Osteoblast (primary cell): ENCODE results near the gene RIC1. TPM values are rescaled to one million over a fixed set of nuclear protein-coding genes. Genes with fewer than 3 reads are reported as not detected.

ENCODE experiments used
- DNase-seq: peaks from one replicate; pipeline ENCODE4 v3.0.0; 2011; ENCODE audit warnings: low spot score, mixed read lengths; ENCODE audit not compliant: insufficient read length; ENCODE audit errors: missing footprints
- H2AFZ ChIP-seq: 2 replicates; pipeline ENCODE4 v1.6.0; 2011; ENCODE audit warnings: mild to moderate bottlenecking, low read length
- H3K27ac ChIP-seq: 2 replicates; pipeline ENCODE4 v1.5.1; 2011; ENCODE audit warnings: mild to moderate bottlenecking, low read depth, low read length, moderate library complexity
- H3K27me3 ChIP-seq: 2 replicates; pipeline ENCODE4 v1.6.0; 2012; ENCODE audit warnings: mild to moderate bottlenecking, control low read depth, inconsistent platforms, low read length, moderate library complexity; ENCODE audit not compliant: insufficient read depth
- H3K36me3 ChIP-seq: 2 replicates; pipeline ENCODE4 v1.5.1; 2011; ENCODE audit warnings: mild to moderate bottlenecking, low read length, control low read depth, moderate library complexity; ENCODE audit not compliant: insufficient read depth
- H3K4me1 ChIP-seq: 2 replicates; pipeline ENCODE4 v1.5.1; 2011; ENCODE audit warnings: mild to moderate bottlenecking, low read length, control low read depth, moderate library complexity; ENCODE audit not compliant: insufficient read depth
- H3K4me2 ChIP-seq: 2 replicates; pipeline ENCODE4 v1.6.0; 2011; ENCODE audit warnings: mild to moderate bottlenecking, low read length; ENCODE audit not compliant: insufficient read depth
- H3K4me3 ChIP-seq: fragments of 200-600 bp; sonication (generic); 3 replicates; pipeline ENCODE4 v1.5.1; 2012; ENCODE audit warnings: mild to moderate bottlenecking, low read length, inconsistent platforms; ENCODE audit not compliant: insufficient read depth
- H3K79me2 ChIP-seq: 2 replicates; pipeline ENCODE4 v1.6.0; 2012; ENCODE audit warnings: mild to moderate bottlenecking, low read length, control low read depth, inconsistent platforms; ENCODE audit not compliant: insufficient read depth
- H3K9me3 ChIP-seq: 2 replicates; pipeline ENCODE4 v1.5.1; 2011; ENCODE audit warnings: low read depth, low read length, control low read depth
- H4K20me1 ChIP-seq: 2 replicates; pipeline ENCODE4 v1.6.0; 2012; ENCODE audit warnings: mild to moderate bottlenecking, low read length, control low read depth; ENCODE audit not compliant: insufficient read depth
- CTCF ChIP-seq: IDR thresholded peaks from 2 replicates; pipeline ENCODE4 v1.5.1; 2011; ENCODE audit warnings: mild to moderate bottlenecking, low read depth, low read length, moderate library complexity; ENCODE audit errors: extremely low read depth
- total RNA-seq: library from RNA; depleted of rRNA; stranded (reverse); fragments of >200 nt; gene quantifications from 2 replicates; pipeline ENCODE4 v1.2.3, GENCODE V29; 2012

The RIC1 gene
- total RNA-seq, 1 donor, result 51.4 TPM

DNA sequence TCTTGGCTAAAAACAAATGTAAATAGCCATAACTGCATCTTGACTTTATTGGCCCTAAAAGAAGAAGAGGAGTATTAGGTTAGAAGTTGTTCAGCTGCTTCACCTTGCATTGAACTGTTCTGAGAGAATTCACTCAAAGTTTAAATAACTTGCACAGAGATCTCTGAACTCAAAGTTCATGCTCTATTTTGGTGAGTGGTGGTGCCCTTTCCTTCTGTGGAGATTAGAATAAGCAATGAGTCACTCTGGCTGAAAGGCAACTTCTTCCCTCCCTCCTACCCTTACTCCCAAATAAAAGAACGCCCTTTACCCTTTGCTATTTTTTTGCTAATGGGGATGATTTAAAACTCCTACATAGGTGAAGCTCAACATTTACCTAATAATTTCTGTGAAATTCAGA is 155.1 kb downstream of the RIC1 start:
- Histone ChIP-seq H3K9me3 (no peaks in the 10 kb centered on the region), H3K36me3 (peaks cover 13% of the 10 kb centered on the region), H3K4me2 (no peak overlapping the region), H3K27ac (no peak overlapping the region), H3K4me1 (no peaks in the 10 kb centered on the region), H3K4me3 (no peak overlapping the region), H3K79me2 (no peaks in the 10 kb centered on the region), H2AFZ (no peak overlapping the region), H4K20me1 (peaks cover 2% of the 10 kb centered on the region), H3K27me3 (no peaks in the 10 kb centered on the region)
- DNase-seq, result no peak
- no peak for TF ChIP-seq CTCF

DNA sequence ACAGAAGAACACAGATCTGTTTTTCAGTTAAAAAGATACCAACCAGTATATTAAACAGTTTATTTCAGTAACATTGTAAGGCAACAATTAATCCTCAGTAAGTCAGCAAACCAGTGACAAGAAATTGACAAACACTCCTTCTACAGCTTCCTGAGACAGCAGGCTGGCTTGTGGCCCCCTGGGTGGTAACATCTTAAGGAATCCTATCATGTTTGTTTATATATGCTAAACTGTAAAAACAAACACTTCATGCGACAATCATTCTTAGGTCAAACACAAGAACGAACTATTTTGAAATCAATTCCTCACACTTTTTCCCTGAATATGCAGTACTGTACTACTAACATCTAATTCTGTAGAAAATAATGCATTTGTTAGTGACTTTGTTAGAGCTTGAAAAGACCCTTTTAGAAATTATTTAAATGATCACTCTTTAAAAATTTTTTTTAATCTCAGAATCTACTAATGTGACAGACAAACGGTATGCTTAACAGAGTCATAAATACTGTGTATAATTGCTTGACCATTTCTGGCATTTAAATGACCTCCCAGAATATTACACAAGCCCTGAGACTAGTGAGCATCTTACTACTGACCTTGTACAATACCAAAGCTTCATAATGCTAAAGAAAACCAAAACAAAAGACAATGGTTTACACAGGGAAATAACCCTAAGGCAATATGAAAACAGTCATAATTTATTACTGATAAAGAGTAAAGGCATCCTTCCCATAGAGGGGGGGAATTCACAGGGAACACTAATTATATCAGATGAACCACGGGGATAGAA is 155.8 kb downstream of the RIC1 start:
- Histone ChIP-seq H3K27ac (no peak overlapping the region), H3K4me3 (no peak overlapping the region), H3K9me3 (no peaks in the 10 kb centered on the region), H2AFZ (no peak overlapping the region), H3K4me2 (no peak overlapping the region), H3K4me1 (no peaks in the 10 kb centered on the region), H3K79me2 (no peaks in the 10 kb centered on the region), H3K27me3 (no peaks in the 10 kb centered on the region), H4K20me1 (peaks cover 2% of the 10 kb centered on the region), H3K36me3 (peaks cover 8% of the 10 kb centered on the region)
- TF ChIP-seq CTCF, result no peak
- no peak for DNase-seq

GRCh38 chr9:5786370-5787127 is 157.6 kb downstream of the RIC1 start:
- no peak overlapping the region for H3K4me3 ChIP-seq

More at GRCh38 chr9:5786370-5787127, 157.6 kb downstream of the RIC1 start:
- no peaks in the 10 kb centered on the region for H3K9me3 ChIP-seq
- no peak overlapping the region for H3K4me2 ChIP-seq
- H3K79me2 ChIP-seq, result no peaks in the 10 kb centered on the region
- peaks cover 2% of the 10 kb centered on the region for H4K20me1 ChIP-seq
- DNase-seq, result no peak
- H3K4me1 ChIP-seq, result no peaks in the 10 kb centered on the region
- H3K27me3 ChIP-seq, result no peaks in the 10 kb centered on the region
- no peaks in the 10 kb centered on the region for H3K36me3 ChIP-seq
- H2AFZ ChIP-seq, result no peak overlapping the region
- TF ChIP-seq CTCF, result no peak
- H3K27ac ChIP-seq, result no peak overlapping the region
